HepG2 (cell line): ENCODE data around the gene KCNAB3. TPM values are rescaled to one million over a fixed set of nuclear protein-coding genes. Genes with fewer than 3 reads are reported as not detected.

ENCODE experiments used
- ARID2 ChIP-seq: sonication (generic); formaldehyde crosslinking; IDR thresholded peaks from 2 replicates; pipeline ENCODE4 v1.8.1; 2022; ENCODE audit warnings: mild to moderate bottlenecking, missing genetic modification reagents, borderline replicate concordance
- ARID4A ChIP-seq: sonication (generic); formaldehyde crosslinking; IDR thresholded peaks from 2 replicates; pipeline ENCODE4 v1.5.0; 2020; ENCODE audit warnings: mild to moderate bottlenecking, missing genetic modification reagents, borderline replicate concordance
- BCL6 ChIP-seq: IDR thresholded peaks from 2 replicates; pipeline ENCODE4 v1.6.1; 2016; ENCODE audit warnings: missing genetic modification reagents, missing compliant biosample characterization
- DNMT1 ChIP-seq: sonication (generic); formaldehyde crosslinking; IDR thresholded peaks from 2 replicates; pipeline ENCODE4 v1.5.1; 2020; ENCODE audit warnings: mild to moderate bottlenecking, missing genetic modification reagents
- FOXK1 ChIP-seq: sonication (generic); formaldehyde crosslinking; IDR thresholded peaks from 2 replicates; pipeline ENCODE4 v1.4.0; 2020; ENCODE audit warnings: low read depth, missing genetic modification reagents, borderline replicate concordance
- HDAC1 ChIP-seq: sonication (generic); formaldehyde crosslinking; IDR thresholded peaks from 2 replicates; pipeline ENCODE4 v1.5.1; 2020; ENCODE audit warnings: mild to moderate bottlenecking, missing genetic modification reagents
- IRX3 ChIP-seq: sonication (generic); formaldehyde crosslinking; IDR thresholded peaks from 2 replicates; pipeline ENCODE4 v1.8.1; 2023; ENCODE audit warnings: mild to moderate bottlenecking, low read depth, missing genetic modification reagents, borderline replicate concordance
- JUNB ChIP-seq: sonication (generic); formaldehyde crosslinking; IDR thresholded peaks from 2 replicates; pipeline ENCODE4 v1.8.0; 2022; ENCODE audit warnings: missing genetic modification reagents, mild to moderate bottlenecking, borderline replicate concordance
- KDM3A ChIP-seq: IDR thresholded peaks from 2 replicates; pipeline ENCODE4 v1.6.1; 2018; ENCODE audit warnings: low read depth, missing compliant biosample characterization
- MAX ChIP-seq: IDR thresholded peaks from 2 replicates; pipeline ENCODE4 v1.6.1; 2012; ENCODE audit warnings: inconsistent platforms
- MBD4 ChIP-seq: IDR thresholded peaks from 2 replicates; pipeline ENCODE4 v1.6.1; 2012; ENCODE audit warnings: low read length, inconsistent platforms, borderline replicate concordance
- MIER2 ChIP-seq: IDR thresholded peaks from 2 replicates; pipeline ENCODE4 v1.6.1; 2016; ENCODE audit warnings: missing biosample characterization, missing genetic modification reagents
- NFATC3 ChIP-seq: sonication (generic); formaldehyde crosslinking; IDR thresholded peaks from 2 replicates; pipeline ENCODE4 v1.5.1; 2020; ENCODE audit warnings: mild to moderate bottlenecking, missing genetic modification reagents
- NR2F1 ChIP-seq, 2 experiments: fragments of 450-650 bp in 1 of 2; formaldehyde crosslinking in 1 of 2; IDR thresholded peaks; 2 replicates each; pipeline versions ENCODE4 v1.5.0 to v1.6.1; 2016 to 2020; ENCODE audit warnings: mild to moderate bottlenecking in 1 of 2, missing compliant biosample characterization in 1 of 2, missing genetic modification reagents in 1 of 2, moderate library complexity in 1 of 2
- NR2F2 ChIP-seq: IDR thresholded peaks from 2 replicates; pipeline ENCODE4 v1.6.1; 2012; ENCODE audit warnings: low read depth, inconsistent platforms, borderline replicate concordance
- PHF8 ChIP-seq: sonication (generic); formaldehyde crosslinking; IDR thresholded peaks from 2 replicates; pipeline ENCODE4 v1.5.0; 2020; ENCODE audit warnings: missing genetic modification reagents
- RFX1 ChIP-seq: fragments of 450-650 bp; IDR thresholded peaks from 2 replicates; pipeline ENCODE4 v1.6.1; 2017
- ZBTB7B ChIP-seq: sonication (generic); formaldehyde crosslinking; IDR thresholded peaks from 2 replicates; pipeline ENCODE4 v1.4.0; 2020; ENCODE audit warnings: missing genetic modification reagents
- ZNF326 ChIP-seq: sonication (generic); formaldehyde crosslinking; IDR thresholded peaks from 2 replicates; pipeline ENCODE4 v1.4.0; 2020; ENCODE audit warnings: missing genetic modification reagents, borderline replicate concordance
- ZNF430 ChIP-seq: sonication (generic); formaldehyde crosslinking; IDR thresholded peaks from 2 replicates; pipeline ENCODE4 v1.9.0; 2021; ENCODE audit warnings: mild to moderate bottlenecking, missing genetic modification reagents
- ZNF550 ChIP-seq: sonication (generic); formaldehyde crosslinking; IDR thresholded peaks from 2 replicates; pipeline ENCODE4 v1.4.0; 2020; ENCODE audit warnings: mild to moderate bottlenecking, missing genetic modification reagents, borderline replicate concordance
- ZNF605 ChIP-seq: sonication (generic); formaldehyde crosslinking; IDR thresholded peaks from 2 replicates; pipeline ENCODE4 v1.8.0; 2022; ENCODE audit warnings: mild to moderate bottlenecking, missing genetic modification reagents
- polyA plus RNA-seq, 8 experiments: library from polyadenylated mRNA; depleted of rRNA in 3 of 8; stranded (reverse) in 7 of 8; unstranded in 1 of 8; fragments of >200 nt; fragmentation: Illumina TruSeq in 4 of 8; extraction: Trizol in 4 of 8; gene quantifications; 2 replicates each; pipeline versions ENCODE4 v1.2.1 to v1.2.3, GENCODE V29; 2011 to 2016; ENCODE audit warnings: low read depth in 4 of 8, missing spikeins in 1 of 8, mixed read lengths in 1 of 8; ENCODE audit not compliant: insufficient read depth in 1 of 8
- total RNA-seq, 5 experiments: library from RNA; depleted of rRNA; stranded (reverse); fragments of >200 nt; fragmentation: Illumina TruSeq; extraction: Trizol; gene quantifications; 2 replicates each; pipeline ENCODE4 v1.2.3, GENCODE V29; 2016; ENCODE audit warnings: low read depth in 1 of 5
- TF ChIP-seq, protein P1 (sequence below): sonication (generic); formaldehyde crosslinking; IDR thresholded peaks from 2 replicates; pipeline ENCODE4 v1.4.0; 2020; ENCODE audit warnings: missing genetic modification reagents
- TF ChIP-seq, protein P2 (sequence below): sonication (generic); formaldehyde crosslinking; IDR thresholded peaks from 2 replicates; pipeline ENCODE4 v1.4.0; 2020; ENCODE audit warnings: missing genetic modification reagents

The KCNAB3 gene
- total and polyA plus RNA-seq, 2 of the 13 experiments (the other 11 are each of a cell fraction or from before 2014, with no cell fraction given): 0.29 to 0.88 TPM

DNA sequence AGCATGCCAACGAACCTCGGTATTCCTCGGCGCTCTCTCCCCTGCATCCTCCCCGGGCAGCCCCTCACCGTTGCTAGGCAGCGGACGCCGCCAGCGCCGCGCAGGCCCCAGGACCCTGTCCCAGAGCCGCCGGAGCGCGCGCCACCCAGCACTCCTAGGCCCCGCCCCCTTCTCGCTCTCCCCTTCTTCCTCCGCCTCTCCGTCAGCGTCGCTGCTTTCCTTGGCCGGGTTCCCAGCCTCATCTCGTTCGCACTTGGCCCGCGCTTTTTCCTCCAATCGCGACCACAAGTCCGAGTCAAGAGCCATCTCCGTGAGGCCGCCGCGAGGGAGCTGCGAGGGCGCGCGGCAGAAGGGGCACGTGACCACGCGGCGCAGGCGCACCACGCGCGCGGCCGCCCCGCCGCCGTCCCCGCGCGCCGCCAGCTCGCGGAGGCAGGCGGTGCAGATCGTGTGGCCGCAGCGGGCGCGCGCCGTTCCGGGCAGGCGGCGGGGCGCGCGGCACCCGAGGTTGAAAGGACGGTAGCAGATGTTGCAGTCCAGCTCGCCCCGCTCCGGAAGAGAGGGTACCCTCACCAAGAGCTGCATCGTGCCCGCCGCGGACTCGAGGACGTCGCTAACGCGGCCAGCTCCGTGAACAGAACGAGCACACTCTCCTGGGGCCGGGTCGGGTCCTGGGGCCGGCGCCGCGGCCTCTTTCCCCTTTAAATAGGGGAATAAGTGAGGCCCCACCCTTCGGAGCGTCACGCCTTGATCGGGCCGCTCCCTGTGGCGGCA, 13.9 kb downstream of the KCNAB3 start, which contains the start of gene RNF227 (continued):
- TF ChIP-seq NR2F1 (CRISPR knock-in tag; IDR thresholded peaks at IDR 0.05) (no peak), ZNF605 (peak; percentile 69; the same call in 1 of the 2 replicates), ARID2 (no peak), DNMT1 (CRISPR knock-in tag) (0 out of 2 replicates have a peak, but pooled peaks have one; percentile 23), MIER2 (CRISPR knock-in tag) (no peak), BCL6 (CRISPR knock-in tag) (no peak), ARID4A (CRISPR knock-in tag) (peak; percentile 58; the same call in 1 of the 2 replicates), PHF8 (CRISPR knock-in tag) (peak; percentile 66; the same call in 1 of the 2 replicates), KDM3A (CRISPR knock-in tag) (no peak), MBD4 (no peak), ZBTB7B (CRISPR knock-in tag) (0 out of 2 replicates have a peak, but pooled peaks have one; percentile 30), HDAC1 (CRISPR knock-in tag) (no peak; the same call in 1 of the 2 replicates), MAX (peak; percentile 97), NR2F2 (no peak), NFATC3 (CRISPR knock-in tag) (no peak), JUNB (CRISPR knock-in tag) (no peak), IRX3 (CRISPR knock-in tag) (peak; percentile 98), ZNF430 (peak; percentile 79; the same call in 1 of the 2 replicates), ZNF550 (CRISPR knock-in tag) (no peak), ZNF326 (CRISPR knock-in tag) (no peak), FOXK1 (CRISPR knock-in tag) (no peak), RFX1 (0 out of 2 replicates have a peak, but pooled peaks have one; percentile 16)
- TF ChIP-seq, protein P1, sequence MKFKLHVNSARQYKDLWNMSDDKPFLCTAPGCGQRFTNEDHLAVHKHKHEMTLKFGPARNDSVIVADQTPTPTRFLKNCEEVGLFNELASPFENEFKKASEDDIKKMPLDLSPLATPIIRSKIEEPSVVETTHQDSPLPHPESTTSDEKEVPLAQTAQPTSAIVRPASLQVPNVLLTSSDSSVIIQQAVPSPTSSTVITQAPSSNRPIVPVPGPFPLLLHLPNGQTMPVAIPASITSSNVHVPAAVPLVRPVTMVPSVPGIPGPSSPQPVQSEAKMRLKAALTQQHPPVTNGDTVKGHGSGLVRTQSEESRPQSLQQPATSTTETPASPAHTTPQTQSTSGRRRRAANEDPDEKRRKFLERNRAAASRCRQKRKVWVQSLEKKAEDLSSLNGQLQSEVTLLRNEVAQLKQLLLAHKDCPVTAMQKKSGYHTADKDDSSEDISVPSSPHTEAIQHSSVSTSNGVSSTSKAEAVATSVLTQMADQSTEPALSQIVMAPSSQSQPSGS (CRISPR knock-in tag): 0 out of 2 replicates have a peak, but pooled peaks have one; percentile 13
- TF ChIP-seq, protein P2, sequence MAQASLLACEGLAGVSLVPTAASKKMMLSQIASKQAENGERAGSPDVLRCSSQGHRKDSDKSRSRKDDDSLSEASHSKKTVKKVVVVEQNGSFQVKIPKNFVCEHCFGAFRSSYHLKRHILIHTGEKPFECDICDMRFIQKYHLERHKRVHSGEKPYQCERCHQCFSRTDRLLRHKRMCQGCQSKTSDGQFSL (CRISPR knock-in tag): no peak; the same call in 1 of the 2 replicates
